Activated naive CD8-positive, alpha-beta T cell treated with anti-CD3 and anti-CD28 coated beads, Interleukin-2, amount 50 U/mL, for 24 hours (primary cell): ENCODE measurements around the gene MFN2.
"Not testable (repeated sequence)": the region's sequence is repeated elsewhere in the genome, so short reads cannot be mapped to it uniquely, and the experiment has no call there.

Source experiments
- ATAC-seq: fragments of 150-1000 bp; cut with Tn5 transposase; one replicate; pipeline ENCODE4 v1.10.0; 2021
- DNase-seq: peaks from one replicate; pipeline ENCODE4 v3.0.0; 2021
- H3K27ac Mint-ChIP-seq: one replicate; pipeline ENCODE4 v1.8.0; 2021; ENCODE audit warnings: mild to moderate bottlenecking, mixed read lengths
- H3K27me3 Mint-ChIP-seq: one replicate; pipeline ENCODE4 v1.8.0; 2021; ENCODE audit warnings: mixed read lengths
- H3K36me3 Mint-ChIP-seq: one replicate; pipeline ENCODE4 v1.8.0; 2021; ENCODE audit warnings: low read depth, mixed read lengths
- H3K4me1 Mint-ChIP-seq: one replicate; pipeline ENCODE4 v1.8.0; 2021; ENCODE audit warnings: mixed read lengths
- H3K4me3 Mint-ChIP-seq: one replicate; pipeline ENCODE4 v1.8.0; 2021; ENCODE audit warnings: mild to moderate bottlenecking, moderate library complexity, mixed read lengths
- H3K9me3 Mint-ChIP-seq: one replicate; pipeline ENCODE4 v1.8.0; 2021; ENCODE audit warnings: mixed read lengths

Gene MFN2

GRCh38 chr1:12035312-12035711 lies 55.1 kb downstream of the MFN2 start:
- Mint-ChIP-seq H3K36me3 (no peaks in the 10 kb centered on the region), H3K27ac (no peak overlapping the region), H3K9me3 (no peaks in the 10 kb centered on the region), H3K4me3 (no peak overlapping the region), H3K27me3 (no peaks in the 10 kb centered on the region), H3K4me1 (peaks cover 15% of the 10 kb centered on the region)
- ATAC-seq (no peak), DNase-seq (no peak)

- Mint-ChIP-seq H3K36me3 (no peaks in the 10 kb centered on the region), H3K4me3 (no peak overlapping the region), H3K27me3 (no peaks in the 10 kb centered on the region), H3K9me3 (no peaks in the 10 kb centered on the region), H3K4me1 (peaks cover 18% of the 10 kb centered on the region), H3K27ac (no peak overlapping the region)
- ATAC-seq, result no peak
- no peak for DNase-seq
Measured at GRCh38 chr1:12037486-12038355, 57.5 kb downstream of the MFN2 start.

DNA sequence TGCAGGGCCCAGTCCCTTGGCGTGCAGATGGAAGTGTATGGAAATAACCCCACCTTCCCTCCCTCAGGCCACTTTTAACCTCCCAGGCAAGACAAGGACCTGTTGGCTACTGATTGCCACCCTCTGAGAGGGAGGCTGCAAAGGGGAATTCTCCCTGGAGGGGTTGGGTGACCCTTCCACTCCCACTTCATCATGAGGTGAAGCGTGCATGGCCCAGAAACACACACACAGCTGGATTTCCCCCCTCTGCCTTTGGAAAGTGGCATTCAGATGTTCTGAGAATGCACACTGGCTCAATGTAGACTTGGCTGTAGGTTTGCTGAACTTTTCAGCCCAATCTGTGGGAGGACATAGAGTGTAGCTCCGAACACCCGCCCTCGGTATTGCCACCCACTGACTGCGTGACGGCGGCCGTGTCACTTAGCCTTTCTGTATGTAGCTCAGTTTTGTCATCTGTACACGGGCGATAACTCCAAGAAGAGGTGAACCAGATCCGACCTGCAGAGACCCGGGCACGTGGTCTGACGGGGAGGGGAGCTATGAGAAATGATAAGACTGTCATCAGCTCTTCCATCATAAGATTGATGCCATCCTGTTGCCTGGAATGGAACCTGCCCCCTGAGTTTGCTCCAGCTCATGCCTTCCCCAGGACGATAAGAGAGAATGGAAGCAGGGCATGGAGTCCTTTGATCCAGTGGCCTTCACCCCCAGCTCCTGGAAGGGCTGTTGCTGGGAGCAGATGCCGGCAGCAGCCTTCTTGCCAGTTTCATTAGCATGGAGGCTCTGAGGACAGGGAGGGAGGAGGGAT lies 58.3 kb downstream of the MFN2 start:
- Mint-ChIP-seq H3K36me3 (no peaks in the 10 kb centered on the region), H3K27ac (no peak overlapping the region), H3K4me1 (peaks cover 18% of the 10 kb centered on the region), H3K9me3 (no peaks in the 10 kb centered on the region), H3K4me3 (no peak overlapping the region), H3K27me3 (no peaks in the 10 kb centered on the region)
- ATAC-seq, result no peak
- no peak for DNase-seq

DNA sequence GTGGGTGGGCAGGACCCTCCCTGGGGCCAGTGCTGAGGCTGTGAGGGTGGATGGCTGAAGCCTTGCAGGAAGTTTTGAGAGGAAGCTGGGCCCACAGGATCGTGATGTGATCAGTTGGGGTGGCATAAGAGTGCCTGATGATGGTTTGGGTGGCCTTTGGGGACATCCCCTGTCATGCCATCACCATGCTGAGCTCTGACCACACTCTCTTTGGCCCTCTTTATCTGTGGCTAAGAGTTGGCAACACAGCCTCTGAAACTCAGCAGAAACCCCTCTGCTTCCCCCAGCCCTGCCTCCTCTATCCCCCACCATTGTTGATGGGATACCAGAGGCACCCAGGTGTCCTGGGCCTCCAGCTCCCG lies 58.9 kb downstream of the MFN2 start:
- Mint-ChIP-seq H3K4me1 (peaks cover 18% of the 10 kb centered on the region), H3K36me3 (no peaks in the 10 kb centered on the region), H3K27me3 (peaks cover 2% of the 10 kb centered on the region), H3K27ac (no peak overlapping the region), H3K4me3 (no peak overlapping the region), H3K9me3 (no peaks in the 10 kb centered on the region)
- peak; percentile 27 for ATAC-seq
- no peak for DNase-seq

DNA sequence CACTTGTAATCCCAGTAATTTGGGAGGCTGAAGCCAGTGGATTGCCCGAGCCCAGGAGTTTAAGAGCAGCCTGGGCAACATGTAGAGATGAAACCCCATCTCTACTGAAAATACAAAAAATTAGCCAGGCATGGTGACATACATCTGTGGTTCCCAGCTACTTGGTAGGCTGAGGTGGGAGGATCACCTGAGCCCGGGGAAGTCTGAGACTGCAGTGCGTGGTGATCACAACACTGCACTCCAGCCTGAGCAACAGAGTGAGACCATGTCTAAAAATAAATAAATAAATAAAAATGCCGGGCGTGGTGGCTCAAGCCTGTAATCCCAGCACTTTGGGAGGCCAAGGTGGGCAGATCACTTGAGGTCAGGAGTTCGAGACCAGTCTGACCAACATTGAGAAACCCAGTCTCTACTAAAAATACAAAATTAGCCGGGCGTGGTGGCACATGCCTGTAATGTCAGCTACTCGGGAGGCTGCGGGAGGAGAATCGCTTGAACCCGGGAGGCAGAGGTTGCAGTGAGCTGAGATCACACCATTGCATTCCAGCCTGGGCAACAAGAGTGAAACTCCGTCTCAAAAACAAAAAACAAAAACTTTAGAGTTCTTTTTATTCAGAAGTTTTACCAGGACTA lies 59.7 kb downstream of the MFN2 start:
- H3K9me3 Mint-ChIP-seq, H3K36me3 Mint-ChIP-seq, DNase-seq, ATAC-seq, H3K27me3 Mint-ChIP-seq, H3K4me3 Mint-ChIP-seq, H3K27ac Mint-ChIP-seq: not testable (repeated sequence)
- peaks cover 18% of the 10 kb centered on the region for H3K4me1 Mint-ChIP-seq

- Mint-ChIP-seq H3K27ac (no peak overlapping the region), H3K4me3 (no peak overlapping the region), H3K9me3 (no peaks in the 10 kb centered on the region), H3K4me1 (peaks cover 20% of the 10 kb centered on the region), H3K27me3 (peaks cover 14% of the 10 kb centered on the region), H3K36me3 (no peaks in the 10 kb centered on the region)
- ATAC-seq, result peak; percentile 87
- no peak for DNase-seq
Measured at GRCh38 chr1:12040457-12041051, 60.3 kb downstream of the MFN2 start.

DNA sequence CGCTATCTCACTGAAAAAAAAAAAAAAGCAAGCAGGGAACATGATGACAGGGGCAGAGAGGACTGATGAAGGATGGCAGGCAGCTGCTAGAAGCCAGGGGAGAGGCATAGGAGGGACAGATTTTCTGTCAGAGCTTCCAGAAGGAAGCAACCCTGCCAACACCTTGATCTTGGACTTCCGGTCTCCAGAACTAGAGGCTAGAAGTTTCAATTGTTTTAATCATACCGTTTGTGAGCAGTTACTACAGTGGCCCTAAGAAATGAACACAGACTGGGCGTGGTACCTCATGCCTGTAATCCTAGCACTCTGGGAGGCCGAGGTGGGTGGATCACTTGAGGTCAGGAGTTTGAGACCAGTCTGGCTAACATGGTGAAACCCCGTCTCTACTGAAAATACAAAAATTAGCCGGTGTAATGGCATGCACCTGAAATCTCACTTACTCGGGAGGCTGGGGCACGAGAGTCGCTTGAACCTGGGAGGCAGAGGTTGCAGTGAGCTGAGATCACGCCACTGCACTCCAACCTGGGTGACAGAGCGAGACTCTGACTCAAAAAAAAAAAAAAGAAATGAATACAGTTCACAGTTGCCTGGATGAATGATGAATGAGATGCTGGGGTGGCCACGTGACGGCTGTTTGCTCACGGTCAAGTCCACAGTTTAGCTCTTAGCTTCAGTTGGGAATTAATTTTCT lies 64.1 kb downstream of the MFN2 start:
- not testable (repeated sequence) for H3K27ac Mint-ChIP-seq, H3K9me3 Mint-ChIP-seq, H3K4me3 Mint-ChIP-seq

GRCh38 chr1:12046749-12047119 lies 66.5 kb downstream of the MFN2 start:
- Mint-ChIP-seq H3K27me3 (peaks cover 20% of the 10 kb centered on the region), H3K4me3 (no peak overlapping the region), H3K36me3 (no peaks in the 10 kb centered on the region), H3K27ac (no peak overlapping the region), H3K9me3 (no peaks in the 10 kb centered on the region), H3K4me1 (peaks cover 7% of the 10 kb centered on the region)
- ATAC-seq (no peak), DNase-seq (no peak)

More for the DNA sequence above, 64.1 kb downstream of the MFN2 start:
- Mint-ChIP-seq H3K4me1 (peaks cover 11% of the 10 kb centered on the region), H3K27me3 (peaks cover 16% of the 10 kb centered on the region)
- not testable (repeated sequence) for DNase-seq, H3K36me3 Mint-ChIP-seq, ATAC-seq

DNA sequence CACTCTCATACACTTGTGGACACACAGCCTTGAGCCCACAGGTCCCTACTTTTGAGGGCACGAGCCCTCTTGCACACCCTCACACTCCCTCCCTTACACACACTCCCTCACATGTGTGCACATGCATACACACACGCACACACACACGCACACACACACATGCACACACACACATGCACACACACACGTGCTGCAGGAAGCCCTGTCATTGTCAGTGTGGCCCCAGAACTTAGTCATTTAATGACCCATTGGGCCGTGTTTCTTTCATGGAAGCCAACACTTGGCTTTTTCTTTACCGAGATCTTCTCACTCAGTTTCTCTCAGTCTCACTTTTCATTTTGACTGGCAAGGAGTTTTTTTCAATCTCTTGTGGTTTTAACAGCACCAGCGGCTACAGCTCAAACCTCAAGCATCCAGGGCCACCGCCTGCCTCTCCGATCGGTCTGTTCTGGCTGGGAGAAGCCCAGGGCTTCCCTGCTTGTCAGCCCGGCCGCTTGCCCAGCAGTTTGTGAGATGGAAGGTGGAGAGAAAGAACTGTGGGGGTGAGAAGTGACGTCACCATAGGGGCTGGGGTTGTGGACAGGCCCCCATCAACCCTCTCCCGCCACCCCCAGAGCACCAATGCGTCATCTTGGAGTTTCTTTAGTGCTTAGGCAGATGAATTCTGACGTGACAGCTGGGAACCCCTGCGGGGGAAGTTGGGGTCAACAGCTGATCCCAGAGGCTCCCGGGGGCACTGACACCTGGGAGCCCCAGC lies 67.1 kb downstream of the MFN2 start:
- Mint-ChIP-seq H3K4me3 (no peak overlapping the region), H3K9me3 (no peaks in the 10 kb centered on the region), H3K36me3 (no peaks in the 10 kb centered on the region), H3K4me1 (peaks cover 13% of the 10 kb centered on the region), H3K27ac (no peak overlapping the region), H3K27me3 (peaks cover 21% of the 10 kb centered on the region)
- DNase-seq (peak; percentile 68), ATAC-seq (peak; percentile 81)

- ATAC-seq (no peak), DNase-seq (no peak)
- Mint-ChIP-seq H3K9me3 (no peaks in the 10 kb centered on the region), H3K4me1 (peaks cover 18% of the 10 kb centered on the region), H3K4me3 (no peak overlapping the region), H3K36me3 (no peaks in the 10 kb centered on the region), H3K27ac (no peak overlapping the region), H3K27me3 (peaks cover 29% of the 10 kb centered on the region)
Measured at GRCh38 chr1:12048372-12048771, 68.1 kb downstream of the MFN2 start.

DNA sequence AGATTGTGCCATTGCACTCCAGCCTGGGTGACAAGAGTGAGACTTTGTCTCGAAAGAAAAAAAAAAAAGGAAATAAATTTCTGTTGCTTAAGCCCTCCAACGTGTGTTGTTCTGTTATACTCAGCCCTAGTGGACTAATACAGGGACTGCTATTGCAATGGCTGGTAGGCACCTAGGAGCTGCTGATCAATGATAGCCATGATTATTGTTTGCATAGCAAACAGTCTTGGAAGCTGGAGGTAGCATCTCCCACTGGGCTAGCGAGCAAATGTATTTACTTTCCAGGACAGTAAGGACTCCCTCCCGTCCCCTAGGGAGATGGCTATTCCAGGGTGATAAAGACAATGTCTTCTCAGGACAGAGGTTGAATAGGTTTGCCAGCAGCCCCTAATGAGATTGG lies 69.4 kb downstream of the MFN2 start:
- Mint-ChIP-seq H3K27me3 (peaks cover 22% of the 10 kb centered on the region), H3K27ac (no peak overlapping the region)

GRCh38 chr1:12051361-12051760 lies 71.1 kb downstream of the MFN2 start:
- no peak overlapping the region for H3K4me3 Mint-ChIP-seq
- ATAC-seq, result no peak
- H3K4me1 Mint-ChIP-seq, result peaks cover 35% of the 10 kb centered on the region
- H3K27ac Mint-ChIP-seq, result no peak overlapping the region
- no peaks in the 10 kb centered on the region for H3K9me3 Mint-ChIP-seq
- H3K36me3 Mint-ChIP-seq, result no peaks in the 10 kb centered on the region
- H3K27me3 Mint-ChIP-seq, result peaks cover 17% of the 10 kb centered on the region
- DNase-seq, result no peak

More for the DNA sequence above, 69.4 kb downstream of the MFN2 start:
- no peak for ATAC-seq
- H3K4me1 Mint-ChIP-seq, result peaks cover 28% of the 10 kb centered on the region
- no peak for DNase-seq
- no peak overlapping the region for H3K4me3 Mint-ChIP-seq
- no peaks in the 10 kb centered on the region for H3K36me3 Mint-ChIP-seq
- H3K9me3 Mint-ChIP-seq, result no peaks in the 10 kb centered on the region

DNA sequence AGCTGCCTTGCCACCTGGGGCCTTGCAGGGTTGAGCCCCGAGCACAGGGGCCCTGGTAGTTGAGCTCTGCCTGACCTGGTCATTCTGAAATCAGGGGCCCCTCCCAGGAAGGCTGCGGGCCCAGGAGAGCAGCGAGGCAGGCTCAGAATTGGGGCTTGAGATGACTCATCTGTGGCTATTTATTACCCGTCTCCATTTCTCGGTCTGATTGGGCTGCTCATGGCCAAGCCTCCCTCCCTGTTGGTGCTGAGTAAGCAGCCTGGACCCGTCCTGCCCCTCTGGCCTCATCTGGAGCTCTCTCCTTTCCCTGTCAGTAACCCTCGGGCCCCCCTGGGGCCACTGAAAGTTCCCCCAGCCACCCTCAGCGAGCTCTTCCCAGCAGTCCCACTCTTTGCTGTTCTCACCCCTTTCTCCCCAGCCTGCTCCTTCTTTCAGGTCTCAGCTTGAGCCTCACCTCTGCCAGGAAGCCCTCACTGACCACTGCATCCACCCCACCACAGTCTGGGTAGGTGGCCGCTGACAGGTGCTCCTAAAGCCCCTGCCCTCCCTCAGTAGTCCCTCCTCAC lies 71.8 kb downstream of the MFN2 start:
- DNase-seq, result peak; percentile 44
- peaks cover 42% of the 10 kb centered on the region for H3K4me1 Mint-ChIP-seq

More for the DNA sequence above, 71.8 kb downstream of the MFN2 start:
- H3K27ac Mint-ChIP-seq, result peak overlapping the region; percentile 50
- no peaks in the 10 kb centered on the region for H3K9me3 Mint-ChIP-seq
- H3K4me3 Mint-ChIP-seq, result no peak overlapping the region
- ATAC-seq, result peak; percentile 16
- H3K36me3 Mint-ChIP-seq, result no peaks in the 10 kb centered on the region
- H3K27me3 Mint-ChIP-seq, result peaks cover 17% of the 10 kb centered on the region
